Measurements from ENCODE around the gene ERCC1.
A peak's percentile ranks its signal among the peaks of the same experiment; 100 is the strongest.
"Not testable (repeated sequence)": the region's sequence is repeated elsewhere in the genome, so short reads cannot be mapped to it uniquely, and the experiment has no call there.

Gene ERCC1

DNA sequence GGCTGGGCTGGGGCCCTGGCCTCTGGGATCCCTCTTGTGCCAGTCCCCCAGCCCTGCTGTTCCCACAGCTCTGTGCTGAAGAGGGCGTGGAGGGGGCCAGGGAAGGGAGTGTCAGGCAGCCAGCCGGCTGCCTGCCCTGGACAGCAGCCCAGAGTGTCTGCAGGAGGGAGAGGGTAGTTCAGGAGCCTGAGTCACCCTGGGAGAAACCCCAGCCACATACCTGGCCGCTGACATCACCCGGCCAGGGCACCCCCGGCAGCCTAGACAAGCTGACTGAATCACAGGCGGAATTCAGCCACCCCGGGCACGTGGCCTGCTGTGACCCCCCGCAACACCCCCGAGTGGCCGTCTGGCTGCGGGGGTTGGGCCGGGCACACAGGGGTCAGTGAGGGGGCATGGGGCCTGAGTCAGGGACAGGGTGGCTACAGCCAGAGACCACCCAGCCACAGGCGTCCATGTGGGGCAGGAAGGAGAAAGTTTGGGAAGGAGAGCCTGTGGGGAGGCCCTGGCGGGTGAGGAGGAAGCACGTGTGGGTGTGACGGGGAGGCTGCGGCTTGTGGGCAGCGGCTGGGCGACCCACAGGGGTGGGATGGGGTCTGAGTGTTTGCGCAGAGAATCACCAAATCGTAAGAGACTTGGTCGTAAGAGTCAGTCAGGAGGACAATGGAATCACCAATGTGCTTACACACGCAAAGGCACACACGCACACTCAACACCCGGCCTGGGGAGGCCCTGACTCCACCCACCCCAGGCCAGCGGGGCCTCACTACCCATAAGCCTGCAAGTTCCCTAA lies 32.2 kb upstream of the ERCC1 start:
- DNase-seq (ENCODE audit: low read depth): peak; percentile 95

DNA sequence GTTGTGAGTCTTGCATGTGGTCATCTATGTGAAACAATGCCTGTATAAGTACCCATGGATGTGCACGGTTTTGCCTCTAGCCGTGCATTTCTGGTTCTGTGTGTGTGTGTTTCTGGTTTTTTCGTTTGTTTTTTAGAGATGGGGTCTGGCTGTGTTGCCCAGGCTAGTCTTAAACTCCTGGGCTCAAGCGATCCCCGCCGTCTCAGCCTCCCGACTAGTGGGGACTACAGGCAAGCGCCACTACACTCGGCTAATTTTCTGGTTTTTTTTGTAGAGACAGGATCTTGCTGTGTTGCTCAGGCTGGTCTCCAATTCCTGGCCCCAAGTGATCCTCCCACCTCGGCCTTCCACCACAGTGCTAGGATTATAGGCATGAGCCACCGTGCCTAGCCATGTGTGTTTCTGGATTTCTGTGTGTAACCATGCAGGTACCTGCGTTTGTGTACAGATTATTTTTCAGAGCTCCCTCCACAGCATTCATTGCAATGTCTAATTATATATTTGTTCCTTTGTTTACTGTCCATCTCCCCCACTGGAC lies 28.2 kb upstream of the ERCC1 start:
- no peak for DNase-seq (ENCODE audit: low read depth)

DNA sequence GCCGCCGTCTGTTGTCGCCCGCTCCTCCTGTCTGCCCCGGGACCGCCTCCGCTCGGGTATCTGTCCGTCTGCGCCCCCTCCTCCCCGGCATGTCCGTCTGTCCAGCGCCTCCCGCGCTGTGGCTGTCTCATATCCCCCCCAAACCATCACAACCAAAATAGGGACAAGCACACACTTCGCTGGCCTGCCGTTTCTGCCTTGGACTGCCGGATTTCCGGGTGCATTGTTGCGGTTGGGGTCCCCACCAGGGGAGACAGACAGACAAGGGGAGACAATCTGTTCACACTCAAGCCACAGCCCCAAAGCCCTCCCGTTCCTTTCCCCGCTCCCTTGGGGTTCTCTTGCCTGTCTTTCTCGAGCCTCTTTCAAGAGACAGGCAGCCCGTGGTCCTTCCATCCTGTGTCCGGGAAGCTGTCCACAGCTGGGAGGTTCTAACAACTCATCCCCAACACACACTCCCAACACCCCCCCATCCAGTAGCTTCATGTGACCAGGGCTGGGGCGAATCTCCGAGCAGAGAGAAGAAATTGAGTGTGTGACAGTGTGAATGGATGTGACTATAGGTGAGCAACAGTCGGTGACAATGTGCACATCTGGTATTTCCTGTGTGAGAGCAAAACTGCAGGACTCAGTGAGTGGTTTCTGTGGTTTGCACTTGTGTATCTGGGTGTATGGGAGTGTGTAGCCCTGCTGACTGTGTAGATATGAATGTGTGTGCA lies 27.6 kb upstream of the ERCC1 start:
- DNase-seq (ENCODE audit: low read depth): no peak

DNA sequence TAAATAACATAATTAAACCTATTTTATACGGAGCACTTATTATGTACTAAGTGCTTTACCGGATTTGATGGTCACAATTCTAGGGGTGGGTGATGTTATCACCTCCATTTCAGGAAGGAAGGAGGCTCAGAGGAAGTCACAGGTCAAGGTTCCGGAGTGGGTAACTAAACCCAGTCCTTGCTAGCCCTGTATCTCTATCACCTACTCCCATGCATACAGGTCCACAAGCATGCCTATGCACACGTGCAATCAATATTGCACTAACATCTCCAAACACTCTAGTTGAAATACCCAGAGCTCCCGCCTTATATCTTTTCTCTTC lies 26.3 kb upstream of the ERCC1 start:
- no peak for DNase-seq (ENCODE audit: low read depth)

DNA sequence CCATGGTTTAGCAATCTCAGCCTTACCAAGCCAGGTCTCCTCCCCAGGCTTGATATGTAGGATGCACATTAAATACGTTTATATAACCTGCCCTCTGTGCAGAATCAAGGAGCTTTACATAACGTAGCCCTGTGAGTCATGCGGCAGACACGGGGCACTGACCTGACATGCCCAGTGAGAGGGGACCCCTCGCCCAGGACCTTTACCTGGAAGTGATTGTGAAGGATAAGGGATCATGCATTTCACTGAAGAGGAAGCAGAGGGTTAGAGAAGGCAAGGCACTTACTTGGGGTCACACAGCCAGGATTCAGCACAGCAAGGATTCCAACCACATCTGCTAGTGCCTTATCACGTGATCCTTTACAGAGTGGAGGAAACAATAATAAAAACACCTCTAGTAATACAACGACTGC lies 25.2 kb upstream of the ERCC1 start:
- no peak for DNase-seq (ENCODE audit: low read depth)

DNA sequence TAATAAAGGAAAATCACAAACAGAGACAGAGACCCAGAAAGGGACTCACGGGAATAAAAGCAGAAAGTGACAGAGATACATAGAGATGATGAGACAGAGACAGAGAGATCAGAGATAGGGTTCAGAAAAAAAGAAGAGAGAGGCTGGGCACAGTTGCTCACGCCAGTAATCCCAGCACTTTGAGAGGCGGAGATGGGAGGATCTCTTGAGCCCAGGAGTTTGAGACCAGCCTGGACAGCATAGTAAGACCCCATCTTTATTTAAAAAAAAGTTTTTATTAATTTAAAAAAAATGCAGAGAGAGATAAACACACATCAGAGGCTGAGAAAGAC lies 24.7 kb upstream of the ERCC1 start:
- no peak for DNase-seq (ENCODE audit: low read depth)

DNA sequence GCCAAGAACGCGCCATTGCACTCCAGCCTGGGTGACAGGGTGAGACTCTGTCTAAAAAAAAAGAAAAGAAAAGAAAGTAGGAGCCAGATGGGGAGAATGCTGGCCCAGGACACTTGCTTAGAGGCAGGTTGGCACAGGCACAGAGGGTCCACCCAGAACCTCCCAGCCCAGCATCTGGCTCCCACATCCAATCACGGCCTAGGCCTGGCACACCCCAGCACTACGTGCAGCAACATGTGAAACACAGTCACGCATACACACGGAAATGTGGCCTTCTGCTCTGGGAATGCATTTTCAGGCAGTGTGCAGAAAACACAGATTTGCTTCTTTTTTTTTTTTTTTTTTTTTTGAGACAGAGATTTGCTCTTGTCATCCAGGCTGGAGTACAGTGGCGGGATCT lies 23.2 kb upstream of the ERCC1 start:
- DNase-seq (ENCODE audit: low read depth): no peak

DNA sequence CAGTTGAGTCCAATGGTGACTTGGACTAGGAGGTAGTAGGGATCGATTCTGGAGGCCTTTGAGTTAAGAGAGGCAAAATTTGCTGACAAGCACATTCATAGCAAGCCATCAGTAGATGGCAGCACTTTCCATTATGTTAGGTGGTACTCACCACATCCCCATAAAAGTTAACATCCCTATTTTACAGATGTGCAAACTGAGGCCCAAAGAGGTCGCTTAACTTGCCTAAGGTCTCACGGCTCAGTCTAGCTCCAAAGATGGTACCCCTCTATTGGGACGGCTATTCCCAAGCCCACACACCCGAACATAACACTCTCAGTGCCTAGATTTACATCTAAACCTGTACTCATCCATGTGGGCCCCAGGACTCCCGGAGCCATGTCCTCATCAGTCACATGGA lies 22.6 kb upstream of the ERCC1 start:
- no peak for DNase-seq (ENCODE audit: low read depth)

DNA sequence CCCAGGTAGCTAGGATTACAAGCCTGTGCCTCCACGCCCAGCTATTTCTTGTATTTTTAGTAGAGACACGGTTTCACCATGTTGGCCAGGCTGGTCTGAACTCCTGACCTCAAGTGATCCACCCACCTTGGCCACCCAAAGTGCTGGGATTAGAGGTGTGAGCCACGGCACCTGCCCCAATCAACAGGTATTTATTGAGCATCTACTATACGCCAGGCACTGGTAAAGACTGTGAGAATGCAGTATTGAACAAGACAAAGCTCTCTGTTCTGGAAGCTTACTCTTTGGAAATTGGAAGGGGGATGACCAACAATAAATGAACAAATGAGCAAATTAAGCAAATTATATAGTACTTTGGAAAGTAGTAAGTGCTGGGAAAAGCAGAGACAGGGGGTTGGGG lies 21.4 kb upstream of the ERCC1 start:
- no peak for DNase-seq (ENCODE audit: low read depth)

DNA sequence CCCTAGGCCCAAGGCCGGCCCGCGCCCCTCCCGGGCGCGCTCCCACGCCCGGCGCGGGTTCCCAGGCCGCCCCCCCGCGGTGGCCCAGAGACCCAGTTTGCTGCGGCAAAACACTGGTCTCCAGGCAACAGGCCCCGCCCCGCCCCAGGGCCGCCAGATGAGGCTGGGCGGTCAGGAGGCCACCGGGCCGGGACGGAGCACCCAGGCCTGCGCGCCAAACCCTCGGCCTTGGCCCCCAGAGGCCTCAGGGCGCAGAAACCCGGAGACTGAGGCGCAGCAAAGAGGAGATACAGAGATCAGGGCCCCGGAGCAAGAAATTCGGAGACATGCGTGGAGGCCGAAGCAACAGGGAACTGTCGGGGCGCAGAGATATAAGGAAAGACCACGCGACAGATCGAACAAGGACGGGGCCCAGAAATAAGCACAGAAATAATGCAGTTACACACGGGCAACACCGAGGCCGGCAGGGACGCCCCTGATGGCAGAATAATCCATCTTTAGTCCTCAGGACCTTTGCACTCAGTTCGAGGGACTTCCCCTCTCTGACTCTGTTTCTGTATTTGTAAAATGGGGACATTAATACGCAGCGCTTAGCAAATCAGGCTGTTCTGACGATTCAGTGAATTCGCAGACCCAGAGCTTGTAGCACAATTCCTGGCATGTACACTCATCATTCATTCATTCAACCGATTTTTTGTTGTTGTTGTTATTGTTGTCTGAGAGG lies 20.8 kb upstream of the ERCC1 start:
- no peak for DNase-seq (ENCODE audit: low read depth)

DNA sequence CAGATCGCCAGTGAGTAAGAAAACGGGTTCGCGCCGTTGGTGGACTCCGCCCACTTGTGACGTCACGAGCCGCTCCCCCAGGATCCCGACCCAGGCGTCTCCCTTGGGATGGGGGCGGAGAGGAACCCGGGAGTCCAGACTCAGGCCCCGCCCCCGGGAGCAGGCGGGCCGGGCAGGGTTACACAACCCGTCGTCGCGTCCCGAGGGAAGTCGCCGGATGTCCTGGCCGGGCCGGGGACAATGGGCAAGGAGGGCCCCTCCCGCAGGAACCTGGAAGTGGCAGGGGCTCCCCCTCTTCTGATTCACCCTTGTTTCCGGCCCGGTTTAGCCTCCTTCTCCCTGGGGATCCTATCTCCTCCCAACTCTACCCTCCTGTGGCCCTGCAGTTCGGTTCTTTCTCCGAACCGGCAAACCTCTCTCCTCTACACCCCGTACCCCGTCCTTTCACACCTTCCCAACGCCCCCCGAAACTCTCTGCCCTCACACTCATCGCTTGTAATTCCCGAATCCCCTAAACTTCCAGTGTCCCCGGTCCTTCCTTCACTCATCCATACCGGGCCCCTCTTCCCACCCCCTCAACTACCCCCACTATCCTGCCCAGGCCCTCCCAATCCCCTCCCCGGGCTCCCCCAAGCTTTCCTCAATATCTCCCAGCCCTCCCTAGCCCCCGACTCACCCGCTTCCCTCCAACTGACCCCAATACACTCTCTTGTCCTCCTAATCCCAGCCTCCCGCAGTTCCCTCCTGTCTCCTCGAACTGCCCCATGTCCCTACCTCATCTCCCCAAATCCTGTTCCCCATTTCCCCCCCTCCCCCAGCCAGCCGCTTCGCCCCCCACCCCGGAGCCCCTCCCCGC lies 20.0 kb upstream of the ERCC1 start:
- peak; percentile 70 for DNase-seq (ENCODE audit: low read depth)

DNA sequence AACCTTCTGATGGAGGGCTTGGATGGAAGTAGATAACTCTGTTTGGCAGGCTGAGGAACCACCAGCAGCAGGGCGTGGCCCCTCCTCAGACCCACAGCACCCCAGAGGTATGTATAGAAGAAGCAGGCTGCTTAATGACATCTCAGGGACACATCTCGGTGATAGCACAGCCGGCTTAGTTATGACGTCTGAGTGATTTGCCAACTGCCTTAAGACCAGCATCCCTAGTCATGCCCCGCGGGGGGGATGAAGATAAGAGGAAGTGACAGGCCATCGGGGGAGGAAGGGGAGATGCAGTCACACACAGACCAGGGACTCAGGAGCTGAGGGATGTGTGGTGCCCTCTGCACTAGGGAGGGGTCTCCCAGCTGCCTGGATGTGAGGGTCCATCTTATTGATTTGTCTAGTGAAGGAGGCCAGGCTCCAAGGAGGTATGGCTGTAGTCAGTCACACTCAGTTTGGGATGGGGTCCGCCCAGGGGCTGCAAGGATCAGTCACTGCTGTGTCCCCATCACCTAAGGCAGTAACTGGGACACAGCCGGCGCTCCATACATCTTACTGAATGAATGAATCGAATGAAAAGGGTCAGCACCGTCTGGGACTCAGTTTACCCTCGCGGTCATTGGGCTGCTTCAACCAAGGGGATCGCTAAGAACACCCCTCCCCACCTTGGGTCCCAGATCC lies 19.2 kb upstream of the ERCC1 start:
- DNase-seq (ENCODE audit: low read depth): no peak

DNA sequence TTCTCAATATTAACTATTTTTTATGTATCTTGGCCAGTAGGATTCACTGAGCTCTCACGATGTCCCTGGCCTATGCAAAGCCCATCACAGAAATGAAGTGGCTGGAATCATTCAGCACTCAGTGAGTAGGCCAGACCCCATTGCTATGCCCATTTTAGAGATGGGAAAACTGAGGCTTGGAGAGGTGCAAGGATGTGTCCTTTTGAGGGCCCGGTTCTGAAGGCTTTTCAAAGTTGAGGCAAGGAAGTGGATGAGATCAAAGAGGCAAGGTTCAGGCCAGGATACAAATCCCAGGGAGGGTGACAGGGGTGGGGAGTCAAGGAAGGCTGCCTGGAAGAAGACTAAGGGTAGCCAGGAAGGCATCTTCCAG lies 18.7 kb upstream of the ERCC1 start:
- DNase-seq (ENCODE audit: low read depth): no peak

DNA sequence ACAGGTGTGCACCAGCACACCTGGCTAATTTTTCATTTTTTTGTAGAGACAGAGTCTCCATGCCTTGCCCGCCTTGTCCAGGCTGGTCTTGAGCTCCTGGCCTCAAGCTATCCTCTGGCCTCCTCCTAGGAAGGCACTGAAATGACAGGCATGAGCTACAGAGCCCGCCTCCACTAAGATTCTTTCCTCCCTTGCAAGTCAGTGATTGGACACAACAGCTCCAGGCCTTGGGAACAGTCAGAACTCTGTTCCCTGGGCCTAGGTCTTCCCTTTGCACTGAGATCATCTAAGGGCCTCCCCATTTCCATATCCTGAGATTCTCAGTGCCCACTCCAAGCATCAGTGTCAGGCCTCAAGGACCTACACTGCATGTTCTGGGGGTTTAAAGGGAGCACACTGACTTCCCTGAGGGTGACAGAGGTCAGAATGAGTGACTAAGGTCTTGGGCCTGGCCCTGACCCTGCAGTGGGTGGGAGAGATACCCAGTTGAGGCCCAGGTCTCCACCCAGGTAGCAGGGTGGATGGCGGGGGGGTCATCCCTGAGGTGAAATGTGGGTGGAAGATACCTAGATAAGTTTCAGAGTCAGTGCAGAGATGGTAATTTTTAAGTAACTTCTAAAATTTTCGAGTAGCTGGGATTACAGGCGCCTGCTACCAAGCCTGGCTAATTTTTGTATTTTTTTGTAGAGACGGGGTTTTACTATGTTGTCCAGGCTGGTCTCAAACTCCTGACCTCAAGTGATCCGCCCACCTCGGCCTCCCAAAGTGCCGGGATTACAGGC lies 17.3 kb upstream of the ERCC1 start:
- DNase-seq (ENCODE audit: low read depth): no peak

DNA sequence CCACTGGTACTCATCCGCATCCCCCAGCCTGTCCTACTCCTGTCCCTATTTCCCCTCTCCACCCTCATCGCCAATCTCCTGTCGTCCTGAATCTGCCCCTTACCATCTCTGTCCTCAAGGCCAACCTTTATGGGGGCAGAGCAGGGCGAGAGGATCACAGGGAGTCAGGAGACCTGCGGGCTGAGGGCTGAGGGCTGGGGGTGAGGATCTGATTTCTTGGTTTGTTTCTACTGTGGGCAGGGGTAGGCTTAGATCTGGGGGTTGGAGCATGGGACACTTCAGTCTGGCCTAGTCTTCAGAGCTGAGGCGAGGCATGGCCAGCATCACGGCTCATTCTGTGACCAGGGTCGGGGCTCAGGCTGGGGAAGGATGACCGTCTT lies 16.5 kb upstream of the ERCC1 start:
- DNase-seq (ENCODE audit: low read depth): no peak

DNA sequence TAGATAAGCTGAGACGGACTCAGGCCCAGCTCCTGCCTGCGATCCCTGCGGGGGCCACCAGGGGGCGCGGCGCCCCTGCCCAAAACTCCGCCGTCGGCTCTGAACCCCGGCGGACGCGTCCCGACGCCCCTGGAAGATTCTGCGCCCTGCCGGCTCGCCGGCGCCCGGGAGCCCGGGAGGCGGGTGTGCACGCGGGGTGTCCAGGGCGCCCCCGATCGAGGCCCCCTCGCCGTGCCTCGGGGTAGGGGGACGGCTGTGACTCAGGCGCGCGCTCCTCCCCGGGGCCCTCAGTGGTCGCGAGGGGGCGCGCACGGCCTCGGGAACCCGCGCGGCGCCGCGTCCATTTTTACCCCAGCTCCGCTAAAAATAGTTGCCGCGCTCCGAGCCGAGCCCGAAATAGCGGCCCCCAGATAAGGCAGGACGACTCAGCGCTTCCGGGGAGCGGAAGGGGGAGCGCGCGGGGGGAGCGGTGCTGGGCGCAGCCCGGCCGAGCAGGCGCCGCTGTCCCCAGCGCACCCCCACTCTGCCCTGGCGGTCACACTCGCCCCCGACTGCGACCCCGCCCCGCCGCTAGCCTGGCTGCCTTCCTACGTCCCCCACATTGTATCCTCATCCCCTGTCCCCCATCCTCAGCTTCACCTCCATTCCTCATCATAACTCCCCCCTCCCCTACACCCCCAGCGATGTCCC lies 16.0 kb upstream of the ERCC1 start:
- no peak for DNase-seq (ENCODE audit: low read depth)

DNA sequence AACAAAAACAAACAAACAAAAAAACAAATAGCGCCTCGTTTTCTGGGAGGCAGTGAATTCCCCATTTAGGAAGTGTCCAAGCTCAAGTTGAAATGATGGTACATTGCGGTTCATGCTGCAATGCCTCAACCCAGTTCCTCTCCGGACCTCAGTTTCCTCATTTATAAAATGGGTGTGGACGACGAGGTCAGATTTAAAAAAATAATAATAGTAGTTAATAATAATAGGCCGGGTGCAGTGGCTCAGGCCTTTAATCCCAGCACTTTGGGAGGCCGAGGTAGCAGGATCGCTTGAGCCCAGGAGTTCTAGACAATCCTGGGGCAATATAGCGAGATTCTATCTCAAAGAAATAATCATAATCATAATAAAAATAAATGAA lies 15.5 kb upstream of the ERCC1 start:
- DNase-seq (ENCODE audit: low read depth): no peak

DNA sequence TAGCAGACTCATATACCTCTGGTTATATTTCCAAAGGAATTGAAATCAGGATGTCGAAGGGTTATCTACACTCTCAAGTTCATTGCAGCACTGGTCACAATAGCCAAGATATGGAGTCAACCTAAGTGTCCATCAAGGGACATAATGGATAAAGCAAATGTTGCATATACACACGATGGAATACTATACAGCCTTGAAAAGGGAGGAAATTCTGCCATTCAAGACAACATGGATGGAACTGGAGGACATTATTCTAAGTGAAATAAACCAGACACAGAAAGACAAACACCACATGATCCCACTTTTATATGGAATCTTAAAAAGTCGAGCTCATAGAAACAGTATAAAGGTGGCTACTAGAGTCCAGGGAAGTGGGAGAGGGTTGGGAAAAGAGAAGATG lies 13.6 kb upstream of the ERCC1 start:
- DNase-seq (ENCODE audit: low read depth): no peak

DNA sequence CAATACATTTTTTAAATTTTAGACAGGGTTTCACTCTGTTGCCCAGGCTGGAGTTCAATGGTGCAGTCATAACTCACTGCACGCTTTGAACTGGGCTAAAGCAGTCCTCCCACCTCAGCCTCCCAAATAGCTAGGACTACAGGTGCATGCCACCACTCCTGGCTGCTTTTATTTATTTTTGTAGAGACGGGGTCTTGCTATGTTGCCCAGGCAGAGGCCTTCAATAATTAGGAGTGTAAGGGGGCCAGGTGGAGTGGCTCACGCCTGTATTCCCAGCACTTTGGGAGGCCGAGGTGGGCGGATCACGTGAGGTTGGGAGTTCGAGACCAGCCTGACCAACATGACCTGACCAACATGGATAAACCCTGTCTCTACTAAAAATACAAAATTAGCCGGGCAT lies 8.8 kb upstream of the ERCC1 start:
- DNase-seq (ENCODE audit: low read depth): not testable (repeated sequence)

DNA sequence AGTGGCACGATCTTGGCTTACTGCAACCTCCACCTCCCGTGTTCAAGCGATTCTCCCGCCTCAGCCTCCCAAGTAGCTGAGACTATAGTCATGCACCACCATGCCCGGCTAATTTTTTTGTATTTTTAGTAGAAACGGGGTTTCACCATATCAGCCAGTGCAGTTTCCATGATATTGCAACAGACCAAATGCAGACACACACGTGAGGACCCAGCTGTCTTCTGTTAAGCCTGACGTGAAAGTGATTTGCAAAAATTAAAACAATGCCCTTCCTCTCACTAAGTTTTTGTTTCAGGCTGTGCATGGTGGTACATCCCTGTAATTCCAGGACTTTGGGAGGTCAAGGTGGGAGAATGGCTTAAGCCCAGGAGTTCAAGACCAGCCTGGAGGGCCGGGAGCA lies 7.3 kb upstream of the ERCC1 start:
- DNase-seq (ENCODE audit: low read depth): not testable (repeated sequence)

All from HS-5 (cell line).